Measurements from ENCODE around the gene FIGN. TPM values are rescaled to one million over a fixed set of nuclear protein-coding genes. Genes with fewer than 3 reads are reported as not detected.

The FIGN gene
- total and polyA plus RNA-seq, 2 of the 8 experiments (the other 6 are each of a cell fraction or from before 2014, with no cell fraction given), result 5.0 to 22.8 TPM

- no peak overlapping the region for H2AK5ac ChIP-seq (ENCODE audit: low read depth, low read length)
- H2AFZ ChIP-seq (ENCODE audit: low read length), result no peak overlapping the region
- POLR2A ChIA-PET (ENCODE audit: partially characterized antibody), result interaction anchor here (1.1 kb wide), 1 partner anchor 9 kb away, joined by 3 read pairs; no protein-coding TSS in a partner anchor
- H3K9ac ChIP-seq (replicated peaks in 1 of 4; ENCODE audit: extremely low read depth in 1 of 4, low read depth in 3 of 4, low read length in 3 of 4), result no peak overlapping the region
- H3K23ac ChIP-seq (ENCODE audit: insufficient read length), result no peak overlapping the region
- H3K56ac ChIP-seq (replicated peaks; ENCODE audit: insufficient read length, low read depth, low read length), result no peak overlapping the region
- CTCF ChIA-PET (ENCODE audit: partially characterized antibody), result no interaction called here
- H3K23me2 ChIP-seq (ENCODE audit: low read depth, low read length), result no peaks in the 10 kb centered on the region
- no peak overlapping the region for H4K91ac ChIP-seq (replicated peaks; ENCODE audit: insufficient read length, low read length)
- no peak overlapping the region for H3K14ac ChIP-seq (ENCODE audit: insufficient read length)
- H3K36me3 ChIP-seq (ENCODE audit: control insufficient read depth in 2 of 4, insufficient read depth in 4 of 4, low read length in 3 of 4), result no peaks in the 10 kb centered on the region
- H4K20me1 ChIP-seq (replicated peaks in 1 of 2; ENCODE audit: control insufficient read depth in 1 of 2, insufficient read depth in 2 of 2, low read length in 2 of 2), result no peaks in the 10 kb centered on the region
- H3K4ac ChIP-seq (replicated peaks; ENCODE audit: insufficient read length, low read depth, low read length), result no peak overlapping the region
- 91% methylated on average over 6 of the region's 6 CpGs; no CpG with 5 or more reads in 1 of the 2 experiments for WGBS, 2 experiments (ENCODE audit: extremely low coverage in 1 of 2, insufficient coverage in 1 of 2, insufficient read length in 1 of 2, insufficient replicate concordance in 2 of 2, low coverage in 1 of 2, low lambda C conversion rate in 2 of 2, missing lambda C conversion rate in 1 of 2)
- no peak overlapping the region for H3K27ac ChIP-seq (ENCODE audit: low read depth, low read length)
- H3K4me3 ChIP-seq (ENCODE audit: extremely low read depth in 1 of 4, insufficient read depth in 2 of 4, low read depth in 3 of 4, low read length in 4 of 4), result no peak overlapping the region
- H2BK120ac ChIP-seq (replicated peaks; ENCODE audit: low read depth, low read length), result no peak overlapping the region
- no peak for DNase-seq (ENCODE audit: low read depth in 1 of 2, low spot score in 2 of 2)
- H4K5ac ChIP-seq (ENCODE audit: insufficient read length, low read depth, low read length), result no peak overlapping the region
- no peak overlapping the region for H2BK5ac ChIP-seq (ENCODE audit: low read depth, low read length)
- H2BK20ac ChIP-seq (ENCODE audit: low read length), result no peak overlapping the region
- H3K27me3 ChIP-seq (replicated peaks in 1 of 4; ENCODE audit: control insufficient read depth in 3 of 4, extremely low read depth in 1 of 4, insufficient read depth in 3 of 4, low read length in 3 of 4), result no peaks in the 10 kb centered on the region
- peaks cover 0 to 7% of the 10 kb centered on the region in 2 experiments; a peak in 2 of 4 replicates for H3K79me2 ChIP-seq (ENCODE audit: control insufficient read depth in 1 of 2, insufficient read depth in 2 of 2, low read length in 2 of 2)
- FAIRE-seq, result no peak
- H4K8ac ChIP-seq (ENCODE audit: extremely low read depth, insufficient read depth, low read length), result no peak overlapping the region
- H3K9me3 ChIP-seq (ENCODE audit: insufficient read depth in 2 of 2, low read depth in 1 of 2, low read length in 1 of 2), result no peaks in the 10 kb centered on the region
- H3K4me2 ChIP-seq (ENCODE audit: insufficient read depth in 1 of 2, low read depth in 2 of 2, low read length in 2 of 2), result no peak overlapping the region
- no peaks in the 10 kb centered on the region for H3K79me1 ChIP-seq (ENCODE audit: low read depth, low read length)
- no peak overlapping the region for H2BK12ac ChIP-seq (ENCODE audit: low read depth, low read length)
- H2BK15ac ChIP-seq (ENCODE audit: low read length), result no peak overlapping the region
- H3K4me1 ChIP-seq (replicated peaks in 1 of 4; ENCODE audit: control insufficient read depth in 3 of 4, insufficient read depth in 4 of 4, low read length in 3 of 4), result peaks cover 0 to 6% (median 3%) of the 10 kb centered on the region in 4 experiments; a peak in 2 of 7 replicates
- H3K18ac ChIP-seq (ENCODE audit: extremely low read depth, low read length), result no peak overlapping the region
- TF ChIP-seq CHD2 (IDR thresholded peaks at IDR 0.05; ENCODE audit: low read length) (no peak), MAX (IDR thresholded peaks at IDR 0.05) (no peak), MAFK (IDR thresholded peaks at IDR 0.05; ENCODE audit: low read depth, low read length) (no peak), PHF8 (conservative IDR thresholded peaks at IDR 0.05; ENCODE audit: low read depth, low read length) (no peak), RFX5 (IDR thresholded peaks at IDR 0.05; ENCODE audit: borderline replicate concordance, low read depth, low read length) (no peak), NANOG (IDR thresholded peaks at IDR 0.05; ENCODE audit: insufficient read depth, low read depth, low read length, poor library complexity, severe bottlenecking) (no peak), EP300 (IDR thresholded peaks at IDR 0.05; ENCODE audit: borderline replicate concordance in 1 of 2, low read depth in 2 of 2, low read length in 2 of 2) (no peak), KDM1A (IDR thresholded peaks at IDR 0.05; ENCODE audit: borderline replicate concordance, low read length) (no peak), TBP (IDR thresholded peaks at IDR 0.05; ENCODE audit: low read depth, low read length) (no peak), EGR1 (IDR thresholded peaks at IDR 0.05; ENCODE audit: borderline replicate concordance, low read depth, low read length) (no peak), CEBPB (IDR thresholded peaks at IDR 0.05; ENCODE audit: low read depth, low read length) (no peak), POU5F1 (IDR thresholded peaks at IDR 0.05; ENCODE audit: low read depth, low read length) (no peak), SIRT6 (IDR thresholded peaks at IDR 0.05; ENCODE audit: low read length) (no peak), SIN3A (conservative IDR thresholded peaks at IDR 0.05 in 1 of 2, IDR thresholded peaks at IDR 0.05 in 1 of 2; ENCODE audit: low read depth in 1 of 2, low read length in 2 of 2) (no peak), SP4 (IDR thresholded peaks at IDR 0.05; ENCODE audit: low read length) (no peak)
Measured at GRCh38 chr2:163637871-163638270, 97.9 kb downstream of the FIGN start.

All from H1 (cell line).